ENCODE results near the gene KCNJ1.
A peak's percentile ranks its signal among the peaks of the same experiment; 100 is the strongest.

Gene KCNJ1

GRCh38 chr11:128881221-128881620 is 14.1 kb upstream of the KCNJ1 start:
- no peak for DNase-seq (ENCODE audit: low spot score)

- no peak for DNase-seq (ENCODE audit: low spot score)
These were observed 12.7 kb upstream of the KCNJ1 start for GRCh38 chr11:128879817-128880216.

- no peak for DNase-seq (ENCODE audit: low spot score)
These were observed 11.4 kb upstream of the KCNJ1 start for GRCh38 chr11:128878455-128878854.

GRCh38 chr11:128877726-128878125 is 10.6 kb upstream of the KCNJ1 start:
- DNase-seq (ENCODE audit: low spot score): no peak

GRCh38 chr11:128876133-128876650 is 9.1 kb upstream of the KCNJ1 start:
- DNase-seq (ENCODE audit: low spot score): no peak

- no peak for DNase-seq (ENCODE audit: low spot score)
These were observed 7.3 kb upstream of the KCNJ1 start for GRCh38 chr11:128874427-128874826.

GRCh38 chr11:128872594-128872993 is 5.5 kb upstream of the KCNJ1 start:
- no peak for DNase-seq (ENCODE audit: low spot score)

GRCh38 chr11:128872094-128872493 is 5.0 kb upstream of the KCNJ1 start:
- DNase-seq (ENCODE audit: low spot score): no peak

GRCh38 chr11:128871168-128871610 is 4.1 kb upstream of the KCNJ1 start:
- DNase-seq (ENCODE audit: low spot score): no peak

- DNase-seq (ENCODE audit: low spot score): no peak
These were observed 2.0 kb upstream of the KCNJ1 start for GRCh38 chr11:128868841-128869671.

- DNase-seq (ENCODE audit: low spot score): no peak
These were observed 1.6 kb downstream of the KCNJ1 start for GRCh38 chr11:128865490-128865889.

- no peak for DNase-seq (ENCODE audit: low spot score)
These were observed 4.0 kb downstream of the KCNJ1 start for GRCh38 chr11:128862908-128863660.

GRCh38 chr11:128862406-128862805 is 4.7 kb downstream of the KCNJ1 start:
- DNase-seq (ENCODE audit: low spot score): no peak

- DNase-seq (ENCODE audit: low spot score): no peak
These were observed 6.3 kb downstream of the KCNJ1 start for GRCh38 chr11:128860571-128861361.

GRCh38 chr11:128859563-128860441 is 7.3 kb downstream of the KCNJ1 start:
- peak; percentile 81 for DNase-seq (ENCODE audit: low spot score)

GRCh38 chr11:128857341-128857740 is 9.8 kb downstream of the KCNJ1 start:
- no peak for DNase-seq (ENCODE audit: low spot score)

GRCh38 chr11:128856241-128856640 is 10.9 kb downstream of the KCNJ1 start:
- no peak for DNase-seq (ENCODE audit: low spot score)

- DNase-seq (ENCODE audit: low spot score): no peak
These were observed 12.3 kb downstream of the KCNJ1 start for GRCh38 chr11:128854841-128855240.

GRCh38 chr11:128853559-128853958 is 13.5 kb downstream of the KCNJ1 start:
- no peak for DNase-seq (ENCODE audit: low spot score)

- no peak for DNase-seq (ENCODE audit: low spot score)
These were observed 14.6 kb downstream of the KCNJ1 start for GRCh38 chr11:128852327-128853023.

All from D341Med (cell line).